DMS114 treated with DMSO at 0.1 percent for 48 hours (cell line): ENCODE data around the gene TMEM163.

Experiments used
- DNase-seq: peaks from one replicate; lab custom pipeline; 2025; ENCODE audit not compliant: unreplicated experiment; lab: John Stamatoyannopoulos, UW

Gene TMEM163

DNA sequence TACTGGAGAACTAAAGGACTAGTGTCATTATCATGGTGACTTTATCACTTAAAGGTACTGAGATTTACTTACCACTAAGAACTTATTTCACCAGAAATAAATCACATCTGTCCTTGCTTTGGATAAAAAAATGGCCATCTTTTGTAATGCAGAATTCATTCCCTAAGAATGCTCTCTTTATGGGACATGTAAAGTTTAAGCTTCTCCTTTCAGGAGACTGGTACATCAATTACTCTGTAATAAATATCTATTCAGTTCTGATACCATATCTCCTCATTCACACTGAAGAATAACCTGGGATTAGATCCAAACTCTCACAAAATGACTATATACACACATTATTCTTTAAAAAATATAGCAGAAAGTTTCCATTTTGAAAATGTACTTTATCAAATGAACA, 24.4 kb downstream of the TMEM163 start:
- no peak for DNase-seq

DNA sequence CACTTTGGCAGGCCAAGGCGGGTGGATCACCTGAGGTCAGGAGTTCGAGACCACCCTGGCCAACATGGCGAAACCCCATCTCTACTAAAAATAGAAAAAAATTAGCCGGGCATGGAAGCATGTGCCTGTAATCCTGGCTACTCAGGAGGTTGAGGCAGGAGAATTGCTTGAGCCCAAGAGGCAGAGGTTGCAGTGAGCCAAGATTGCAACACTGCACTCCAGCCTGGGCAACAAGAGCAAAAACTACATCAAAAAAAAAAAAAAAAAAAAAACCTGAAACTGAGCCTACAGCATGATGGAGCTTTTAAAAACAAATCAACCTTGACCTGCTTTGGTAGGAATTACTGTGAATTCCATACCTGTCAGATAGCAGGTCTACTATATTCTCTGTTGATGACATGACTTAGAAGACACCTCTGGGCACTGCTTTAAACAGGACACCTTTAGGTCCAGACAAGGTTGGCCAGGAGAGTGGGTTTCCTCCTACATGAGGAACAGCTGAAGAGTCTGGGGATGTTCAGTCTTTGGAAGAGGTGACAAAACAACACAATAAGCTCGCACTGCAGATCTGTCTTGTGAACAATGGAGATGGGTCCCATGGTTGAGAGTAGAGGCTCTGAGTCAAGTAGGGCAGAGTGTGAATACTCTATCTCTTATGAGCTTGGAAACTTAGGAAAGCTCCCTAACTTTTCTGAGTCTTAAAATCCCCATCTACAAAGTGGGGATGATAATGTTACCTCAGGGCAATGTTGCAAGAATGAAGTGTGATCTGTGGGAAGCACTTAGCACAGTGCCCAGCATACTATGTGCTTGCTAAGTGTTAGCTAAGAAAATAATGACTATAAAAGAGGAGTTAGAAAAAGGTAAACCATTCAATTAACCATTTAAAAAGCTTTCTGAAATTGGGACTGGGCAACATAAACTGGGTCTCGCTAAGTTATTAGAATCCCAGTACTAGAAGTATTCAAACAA, 25.2 kb downstream of the TMEM163 start:
- DNase-seq = no peak

DNA sequence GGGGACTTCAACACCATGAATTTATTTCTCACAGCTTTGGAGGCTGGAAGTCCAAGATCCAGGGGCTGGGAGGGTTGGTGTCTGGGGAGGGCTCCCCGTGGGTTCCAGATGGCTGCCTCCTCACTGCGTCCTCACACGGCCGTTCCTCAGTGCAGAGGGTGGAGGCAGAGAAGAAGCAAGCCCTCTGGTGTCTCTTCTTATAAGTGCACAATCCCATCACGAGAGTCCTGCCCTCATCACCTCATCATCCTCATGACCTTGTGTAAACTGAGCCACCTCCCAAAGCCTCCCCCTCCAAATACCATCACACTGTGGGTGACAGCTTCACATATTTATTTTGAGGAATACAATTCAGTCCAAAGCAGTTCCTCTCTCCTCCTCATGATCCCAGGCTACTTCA, 26.3 kb downstream of the TMEM163 start:
- no peak for DNase-seq

DNA sequence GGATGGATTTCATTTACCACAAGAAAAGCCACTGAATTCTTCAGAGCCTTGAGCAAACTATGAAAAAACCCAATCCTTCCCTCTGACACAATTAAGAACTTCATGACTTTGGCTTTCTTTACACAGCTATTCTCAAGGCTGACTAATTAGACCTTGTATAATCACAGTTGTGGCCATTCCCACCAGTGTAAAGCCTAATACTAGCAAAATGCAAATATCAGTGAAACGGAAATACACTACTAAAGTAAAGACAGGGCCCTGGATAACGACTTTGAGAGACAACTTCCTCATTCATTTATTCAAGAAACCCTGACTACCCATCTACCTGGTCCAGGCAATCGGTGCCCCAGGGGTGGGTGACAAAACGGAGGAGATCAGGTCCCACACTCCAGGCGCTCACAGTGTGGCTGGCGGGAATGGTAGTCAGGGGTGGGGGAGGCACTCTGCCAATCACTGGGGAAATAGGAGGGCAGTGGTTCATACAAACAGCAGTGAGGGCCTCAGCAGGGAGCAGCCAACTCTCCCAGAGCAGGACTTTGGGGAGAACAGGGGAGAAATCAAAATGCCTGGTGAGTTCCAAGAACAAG, 28.1 kb downstream of the TMEM163 start:
- no peak for DNase-seq

DNA sequence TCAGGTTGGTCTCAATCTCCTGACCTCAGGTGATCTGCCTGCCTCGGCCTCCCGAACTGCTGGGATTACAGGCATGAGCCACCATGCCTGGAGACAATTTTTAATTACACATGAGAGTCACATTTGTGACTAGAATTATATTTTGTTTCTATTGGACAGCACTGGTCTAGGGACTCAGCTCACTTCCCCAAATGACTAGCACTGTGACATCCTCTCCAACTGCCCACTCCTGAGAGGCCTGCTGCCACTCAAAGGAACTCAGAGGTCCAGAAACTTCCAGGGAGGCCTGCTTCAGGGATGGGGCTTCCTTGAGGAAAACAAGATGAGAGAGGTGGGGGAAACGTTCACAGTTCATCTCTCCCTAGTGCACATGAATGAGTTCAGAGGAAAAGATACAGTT, 29.5 kb downstream of the TMEM163 start:
- DNase-seq = no peak

DNA sequence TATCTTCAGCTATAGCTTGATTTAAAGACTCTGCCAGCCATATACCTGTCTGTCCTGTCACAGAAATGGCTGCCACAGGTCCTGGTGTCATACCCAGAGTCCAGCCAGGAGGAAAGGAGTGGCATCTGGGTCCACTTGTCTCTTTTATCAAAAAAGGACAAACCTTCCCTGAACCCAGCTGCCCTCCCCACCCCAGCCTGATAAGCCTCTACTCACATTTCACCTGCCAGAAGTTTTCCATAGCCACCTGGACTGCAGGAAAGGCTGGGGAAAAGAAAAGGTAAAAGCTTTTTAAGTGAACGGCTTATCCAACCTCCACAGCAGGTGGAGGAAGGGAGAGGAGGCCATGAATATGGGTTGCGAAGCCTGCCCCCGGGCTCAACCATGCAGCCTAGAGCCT, 32.8 kb downstream of the TMEM163 start:
- no peak for DNase-seq

DNA sequence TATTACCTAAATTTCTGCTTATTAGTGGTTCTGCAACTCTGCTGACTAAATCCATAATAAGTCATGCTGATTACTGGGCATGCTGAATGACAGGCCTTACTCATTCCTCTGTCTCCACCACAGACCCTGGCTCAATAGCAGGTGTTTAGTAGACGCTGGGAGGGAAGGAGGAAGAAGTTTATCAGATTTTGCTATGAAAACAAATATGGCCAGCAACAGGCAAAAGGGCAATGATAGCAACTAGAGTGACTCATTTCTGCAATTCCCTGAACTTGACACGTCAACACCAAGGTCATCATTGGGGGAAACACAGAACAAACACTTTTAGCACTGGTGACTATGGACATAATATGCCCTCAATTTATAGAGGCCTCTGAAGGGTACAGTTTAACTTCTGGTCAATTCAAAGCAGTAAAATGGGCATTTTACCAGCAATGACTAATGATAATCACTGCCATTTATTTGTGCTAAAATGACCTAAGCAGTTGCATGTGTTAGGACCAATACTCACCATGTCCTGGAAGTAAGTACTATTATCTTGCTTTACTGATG, 35.2 kb downstream of the TMEM163 start:
- no peak for DNase-seq

DNA sequence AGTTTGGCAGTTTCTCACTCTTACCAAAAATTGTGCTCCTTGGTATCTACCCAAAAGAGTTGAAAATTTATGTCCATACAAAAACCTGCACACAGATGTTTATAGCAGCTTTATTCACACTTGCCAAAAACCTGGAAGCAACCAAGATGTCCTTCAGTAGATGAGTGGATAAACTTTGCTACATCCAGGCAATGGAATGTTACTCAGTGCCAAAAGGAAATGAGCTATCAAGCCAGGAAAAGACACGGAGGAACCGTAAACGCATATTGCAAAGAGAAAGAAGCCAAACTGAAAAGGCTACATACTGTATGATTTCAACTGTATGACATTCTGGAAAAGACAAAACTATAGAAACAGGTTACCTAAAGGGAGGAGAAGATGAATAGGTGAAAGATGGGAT, 36.1 kb downstream of the TMEM163 start:
- DNase-seq = no peak

DNA sequence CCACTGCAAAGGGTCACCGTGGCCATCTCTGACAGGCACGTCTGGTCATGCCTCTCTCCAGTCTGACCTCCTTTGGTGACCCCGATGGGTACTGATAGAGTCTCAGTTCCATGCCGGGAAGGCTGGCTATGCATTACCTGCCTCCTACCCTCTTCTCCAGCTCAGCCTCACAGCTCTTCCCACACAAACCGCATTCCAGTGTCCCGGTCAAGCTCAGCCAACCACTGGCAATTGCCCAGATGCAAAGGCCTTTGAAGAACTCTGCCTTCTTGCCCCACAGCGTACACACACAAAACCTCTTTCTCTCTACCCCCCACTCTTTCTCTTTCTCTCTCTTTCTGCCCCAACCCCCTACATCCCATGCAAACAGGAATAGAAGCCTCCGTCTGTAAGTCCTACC, 37.6 kb downstream of the TMEM163 start:
- DNase-seq = no peak

DNA sequence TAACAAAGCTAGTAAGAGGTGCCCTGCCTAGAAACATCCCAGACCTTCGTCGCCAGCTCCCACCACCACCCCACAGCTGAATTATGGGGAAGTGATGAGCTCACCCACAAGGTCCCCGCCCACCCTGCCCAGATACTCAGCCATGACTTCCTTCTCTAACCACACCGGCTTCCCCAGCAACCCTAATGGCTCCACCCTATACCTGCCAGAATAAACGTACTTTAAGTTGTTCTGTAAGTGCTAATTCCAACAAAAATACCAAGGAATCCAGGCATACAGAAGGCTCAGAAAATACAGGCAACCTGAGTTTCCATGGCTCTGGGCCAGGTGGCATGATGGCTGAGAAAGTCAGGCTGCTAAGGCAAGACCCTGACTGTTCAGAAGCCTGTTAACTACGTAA, 39.1 kb downstream of the TMEM163 start:
- DNase-seq = no peak

GRCh38 chr2:134679294-134679693, 39.5 kb downstream of the TMEM163 start:
- no peak for DNase-seq

- DNase-seq = no peak
Measured at GRCh38 chr2:134677856-134678756, 40.7 kb downstream of the TMEM163 start.

- DNase-seq = no peak
Measured at GRCh38 chr2:134676960-134677359, 41.8 kb downstream of the TMEM163 start.

- no peak for DNase-seq
Measured at GRCh38 chr2:134675314-134675713, 43.5 kb downstream of the TMEM163 start.

DNA sequence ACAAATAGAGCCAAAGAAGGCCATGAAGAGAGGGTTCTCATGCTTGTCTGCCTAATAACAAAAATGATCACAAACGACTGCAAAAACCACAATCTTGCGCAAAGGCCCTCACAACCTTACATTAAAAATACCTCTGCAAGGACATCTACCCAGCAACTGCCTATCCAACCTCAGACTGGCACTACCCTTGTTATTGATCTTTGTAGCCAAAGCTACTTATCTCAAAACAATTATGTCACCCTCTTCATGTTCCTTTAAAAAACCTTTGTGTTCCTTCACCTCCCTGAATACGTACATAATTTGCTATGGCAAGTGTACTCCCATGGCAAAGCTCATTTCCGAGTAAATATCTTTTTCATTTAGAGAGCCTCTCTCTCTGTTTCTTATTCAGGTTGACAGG, 44.1 kb downstream of the TMEM163 start:
- DNase-seq = no peak

DNA sequence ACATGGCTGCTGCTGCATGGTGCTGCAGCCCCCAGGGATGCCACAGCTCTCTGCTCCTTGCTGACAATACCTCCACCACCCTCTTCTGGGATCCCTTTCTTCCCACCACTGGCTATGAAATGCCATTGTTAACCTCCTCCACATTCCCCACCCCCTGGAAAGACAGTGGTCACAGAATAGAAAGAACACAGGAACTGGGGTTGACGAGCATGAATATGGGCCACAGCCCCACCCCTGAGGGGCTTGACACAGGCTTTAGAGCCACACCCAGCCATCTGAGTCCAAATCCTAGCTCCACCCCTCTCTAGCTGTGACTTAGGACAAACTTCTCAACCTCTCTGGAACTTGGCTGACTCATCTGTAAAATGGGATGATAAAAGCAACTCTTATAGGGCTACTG, 47.3 kb downstream of the TMEM163 start:
- no peak for DNase-seq

- DNase-seq = no peak
Measured at GRCh38 chr2:134670955-134671354, 47.8 kb downstream of the TMEM163 start.

DNA sequence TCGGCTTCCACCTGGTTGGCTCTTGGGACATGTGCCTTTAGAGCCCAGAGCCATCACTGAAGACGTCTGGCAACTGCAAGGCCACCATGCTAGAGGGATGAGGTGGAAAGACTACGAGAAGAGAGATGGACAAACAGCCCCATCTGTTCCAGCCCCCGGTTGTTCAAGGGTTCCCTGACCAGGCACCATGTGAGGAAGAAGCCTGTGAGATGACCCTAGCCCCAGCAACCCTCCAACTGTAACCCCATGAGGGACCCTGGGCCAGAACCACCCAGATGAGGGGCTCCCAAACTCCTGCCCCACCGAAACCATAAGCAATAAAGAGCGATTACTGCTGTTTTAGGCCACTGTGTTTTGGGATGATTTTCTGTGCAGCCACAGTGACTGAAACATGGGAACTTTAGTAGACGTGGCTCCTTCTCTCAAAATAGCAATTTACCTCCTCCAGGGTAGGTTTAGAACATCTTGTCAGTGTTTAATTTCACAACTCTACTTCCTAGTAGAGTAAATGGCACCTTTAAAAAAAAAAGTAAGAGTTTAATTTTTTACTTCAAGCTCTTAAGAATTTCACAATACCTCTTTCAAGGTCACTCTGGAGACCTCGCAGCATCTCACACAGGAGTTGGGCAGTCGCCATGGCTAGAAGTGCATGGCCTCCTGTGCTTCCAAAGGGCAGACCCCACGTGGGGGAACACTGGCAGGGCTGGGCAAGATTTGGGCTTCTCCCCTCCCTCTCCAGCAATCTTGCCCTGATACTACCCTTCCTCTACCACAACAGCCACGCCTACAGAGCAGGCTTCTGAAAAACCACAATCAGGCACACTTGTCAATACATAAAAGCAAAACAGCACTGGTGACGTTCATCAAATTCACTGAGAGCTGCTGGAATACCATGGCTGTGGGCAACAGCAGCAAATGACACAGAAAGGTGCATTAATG, 48.8 kb downstream of the TMEM163 start:
- no peak for DNase-seq

GRCh38 chr2:134668821-134669220, 50.0 kb downstream of the TMEM163 start:
- DNase-seq = no peak

GRCh38 chr2:134667541-134667940, 51.3 kb downstream of the TMEM163 start:
- no peak for DNase-seq
